ENCODE measurements around the gene RTL10.

The RTL10 gene

GRCh38 chr22:19903031-19903430 is 48.4 kb upstream of the RTL10 start:
- Histone ChIP-seq H3K4me2 (ENCODE audit: low read depth, low read length, poor library complexity, severe bottlenecking) (no peak overlapping the region), H3K79me2 (ENCODE audit: insufficient read depth, low read length) (no peaks in the 10 kb centered on the region), H3K9me3 (ENCODE audit: insufficient read depth, low read length) (no peaks in the 10 kb centered on the region), H3K9me2 (replicated peaks; ENCODE audit: insufficient read depth, low read length) (no peaks in the 10 kb centered on the region), H4K20me1 (ENCODE audit: low read depth, low read length) (no peaks in the 10 kb centered on the region), H3K9ac (ENCODE audit: low read length) (no peak overlapping the region), H3K36me3 (ENCODE audit: low read length) (no peaks in the 10 kb centered on the region), H2AFZ (ENCODE audit: low read depth, low read length, severe bottlenecking) (no peak overlapping the region), H3K27ac (ENCODE audit: low read depth, low read length) (no peak overlapping the region), H3K27me3 (ENCODE audit: low read length) (no peaks in the 10 kb centered on the region), H3K4me3 (ENCODE audit: insufficient read depth, low read length, poor library complexity, severe bottlenecking) (no peak overlapping the region), H3F3A (ENCODE audit: insufficient read depth) (no peaks in the 10 kb centered on the region)
- no peak for TF ChIP-seq CTCF (IDR thresholded peaks at IDR 0.05; ENCODE audit: insufficient read depth, low read length, poor library complexity, severe bottlenecking)
- no peak for TF ChIP-seq EZH2phosphoT487 (conservative IDR thresholded peaks at IDR 0.05; ENCODE audit: low read length)

GRCh38 chr22:19902245-19902715 is 47.6 kb upstream of the RTL10 start:
- no peak overlapping the region for H3K27ac ChIP-seq (ENCODE audit: low read depth, low read length)
- no peak overlapping the region for H2AFZ ChIP-seq (ENCODE audit: low read depth, low read length, severe bottlenecking)

GRCh38 chr22:19901577-19902244 is 47.0 kb upstream of the RTL10 start:
- H3K27ac ChIP-seq (ENCODE audit: low read depth, low read length): no peak overlapping the region
- H3K27me3 ChIP-seq (ENCODE audit: low read length): no peaks in the 10 kb centered on the region
- no peaks in the 10 kb centered on the region for H3F3A ChIP-seq (ENCODE audit: insufficient read depth)
- no peak for TF ChIP-seq EZH2phosphoT487 (conservative IDR thresholded peaks at IDR 0.05; ENCODE audit: low read length)
- no peak for TF ChIP-seq CTCF (IDR thresholded peaks at IDR 0.05; ENCODE audit: insufficient read depth, low read length, poor library complexity, severe bottlenecking)
- H3K9me3 ChIP-seq (ENCODE audit: insufficient read depth, low read length): no peaks in the 10 kb centered on the region
- no peaks in the 10 kb centered on the region for H4K20me1 ChIP-seq (ENCODE audit: low read depth, low read length)
- H3K9me2 ChIP-seq (replicated peaks; ENCODE audit: insufficient read depth, low read length): no peaks in the 10 kb centered on the region
- H2AFZ ChIP-seq (ENCODE audit: low read depth, low read length, severe bottlenecking): no peak overlapping the region
- no peak overlapping the region for H3K4me3 ChIP-seq (ENCODE audit: insufficient read depth, low read length, poor library complexity, severe bottlenecking)
- H3K36me3 ChIP-seq (ENCODE audit: low read length): no peaks in the 10 kb centered on the region
- no peak overlapping the region for H3K9ac ChIP-seq (ENCODE audit: low read length)
- no peak overlapping the region for H3K4me2 ChIP-seq (ENCODE audit: low read depth, low read length, poor library complexity, severe bottlenecking)
- H3K79me2 ChIP-seq (ENCODE audit: insufficient read depth, low read length): no peaks in the 10 kb centered on the region

More at GRCh38 chr22:19902245-19902715, 47.6 kb upstream of the RTL10 start:
- Histone ChIP-seq H3K79me2 (ENCODE audit: insufficient read depth, low read length) (no peaks in the 10 kb centered on the region), H3K9me3 (ENCODE audit: insufficient read depth, low read length) (no peaks in the 10 kb centered on the region), H3F3A (ENCODE audit: insufficient read depth) (no peaks in the 10 kb centered on the region), H3K9me2 (replicated peaks; ENCODE audit: insufficient read depth, low read length) (no peaks in the 10 kb centered on the region), H3K36me3 (ENCODE audit: low read length) (no peaks in the 10 kb centered on the region), H3K4me3 (ENCODE audit: insufficient read depth, low read length, poor library complexity, severe bottlenecking) (no peak overlapping the region), H3K27me3 (ENCODE audit: low read length) (no peaks in the 10 kb centered on the region), H3K4me2 (ENCODE audit: low read depth, low read length, poor library complexity, severe bottlenecking) (no peak overlapping the region), H4K20me1 (ENCODE audit: low read depth, low read length) (no peaks in the 10 kb centered on the region), H3K9ac (ENCODE audit: low read length) (no peak overlapping the region)
- TF ChIP-seq CTCF (IDR thresholded peaks at IDR 0.05; ENCODE audit: insufficient read depth, low read length, poor library complexity, severe bottlenecking) (no peak), EZH2phosphoT487 (conservative IDR thresholded peaks at IDR 0.05; ENCODE audit: low read length) (no peak)
